ENCODE data around the gene CTNNBIP1.

CTNNBIP1 gene

DNA sequence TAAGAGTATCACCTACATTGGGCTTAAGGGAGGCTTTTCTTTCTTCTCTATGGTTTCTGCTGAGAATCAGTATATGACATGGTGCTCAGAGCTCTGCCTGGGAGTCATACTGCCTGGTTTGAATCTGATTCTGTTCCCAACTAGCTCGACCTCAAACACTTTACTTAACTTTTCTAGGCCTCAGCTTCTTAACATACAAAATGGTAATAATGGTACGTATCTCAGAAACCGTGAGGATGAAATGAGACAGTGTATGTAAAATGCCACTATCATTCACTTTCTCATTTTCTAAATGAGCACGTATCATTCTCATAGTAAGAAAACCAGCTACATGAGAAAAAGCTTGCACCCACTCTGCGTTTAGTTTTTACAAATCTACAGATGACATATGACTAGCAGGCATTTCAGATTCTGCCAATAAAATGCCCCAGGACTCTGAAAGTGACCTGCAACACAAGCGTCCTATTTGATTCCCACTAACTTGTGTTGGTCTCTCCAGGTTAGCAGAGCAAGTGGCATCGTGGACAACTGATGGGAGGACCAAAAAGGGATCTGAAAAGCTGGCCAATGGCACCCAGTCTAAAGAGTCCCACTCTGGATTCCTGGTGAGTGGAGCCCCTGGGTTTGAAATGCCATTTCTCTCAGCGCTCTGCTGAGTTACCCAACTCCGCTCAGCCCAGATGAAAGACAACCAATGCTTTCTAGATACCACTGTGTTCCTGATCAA lies 6.1 kb downstream of the CTNNBIP1 start:
- DNase-seq: no peak

DNA sequence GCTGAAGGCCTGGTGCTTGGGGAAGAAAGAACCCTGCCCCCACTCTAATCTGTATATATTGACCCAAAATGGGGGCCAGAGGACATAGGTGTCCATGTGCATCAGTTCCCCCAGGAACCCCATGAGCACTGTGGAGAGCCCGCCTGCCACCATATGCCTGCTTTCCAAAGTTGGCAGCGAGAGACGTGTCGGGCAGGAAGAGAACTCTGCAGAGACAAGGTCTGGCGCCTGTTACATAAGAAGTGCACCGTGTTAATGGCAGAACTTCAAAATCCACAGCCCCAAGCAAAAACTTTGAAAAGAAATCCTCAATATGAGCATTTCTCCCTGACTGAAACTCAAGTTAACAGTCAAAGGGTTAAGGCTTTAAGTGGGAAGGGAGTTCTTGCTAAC lies 8.0 kb downstream of the CTNNBIP1 start:
- DNase-seq: no peak

DNA sequence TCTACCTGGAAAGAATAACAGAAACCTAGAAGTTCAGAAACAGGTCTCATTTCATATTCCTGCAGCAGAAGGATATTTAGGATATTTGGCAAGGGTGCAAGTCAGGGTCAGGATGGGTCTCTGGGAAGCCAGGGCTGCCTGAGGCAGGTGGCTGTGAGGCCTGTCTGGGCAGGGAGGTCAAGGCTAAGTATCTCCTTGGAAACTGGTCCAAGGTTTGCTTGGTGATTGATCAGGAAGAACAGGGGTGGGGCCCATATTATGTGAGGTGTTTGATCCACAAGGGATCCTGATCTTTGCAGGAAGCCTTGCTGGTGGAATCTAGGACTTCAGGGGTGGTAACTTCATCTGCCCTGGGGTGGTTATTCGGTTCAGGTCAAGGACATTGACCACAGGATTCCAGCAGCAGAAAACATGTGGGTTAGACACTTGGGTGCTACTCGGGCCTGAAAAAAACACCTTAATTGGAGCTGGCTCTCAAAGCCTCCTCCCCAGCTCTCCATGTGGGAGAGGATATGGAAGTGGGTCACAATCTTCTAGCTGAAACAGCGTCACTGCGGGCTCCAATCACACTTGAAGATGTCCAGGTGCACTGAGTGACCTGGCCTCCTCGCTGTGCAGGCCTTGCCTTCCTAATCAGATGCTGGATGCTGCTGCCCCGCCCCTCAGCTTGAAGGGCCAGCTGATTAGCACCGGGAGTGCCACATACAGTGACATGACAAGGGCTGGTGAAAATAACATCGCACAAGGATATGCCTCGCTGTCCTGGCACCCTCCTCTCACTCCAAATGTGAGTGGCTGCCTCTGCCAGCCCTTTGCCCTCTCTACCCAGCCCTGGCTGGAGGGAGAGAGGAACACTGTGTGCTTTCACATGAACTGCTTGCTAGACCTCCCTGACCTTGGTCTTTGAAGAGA lies 8.7 kb downstream of the CTNNBIP1 start:
- DNase-seq: no peak

DNA sequence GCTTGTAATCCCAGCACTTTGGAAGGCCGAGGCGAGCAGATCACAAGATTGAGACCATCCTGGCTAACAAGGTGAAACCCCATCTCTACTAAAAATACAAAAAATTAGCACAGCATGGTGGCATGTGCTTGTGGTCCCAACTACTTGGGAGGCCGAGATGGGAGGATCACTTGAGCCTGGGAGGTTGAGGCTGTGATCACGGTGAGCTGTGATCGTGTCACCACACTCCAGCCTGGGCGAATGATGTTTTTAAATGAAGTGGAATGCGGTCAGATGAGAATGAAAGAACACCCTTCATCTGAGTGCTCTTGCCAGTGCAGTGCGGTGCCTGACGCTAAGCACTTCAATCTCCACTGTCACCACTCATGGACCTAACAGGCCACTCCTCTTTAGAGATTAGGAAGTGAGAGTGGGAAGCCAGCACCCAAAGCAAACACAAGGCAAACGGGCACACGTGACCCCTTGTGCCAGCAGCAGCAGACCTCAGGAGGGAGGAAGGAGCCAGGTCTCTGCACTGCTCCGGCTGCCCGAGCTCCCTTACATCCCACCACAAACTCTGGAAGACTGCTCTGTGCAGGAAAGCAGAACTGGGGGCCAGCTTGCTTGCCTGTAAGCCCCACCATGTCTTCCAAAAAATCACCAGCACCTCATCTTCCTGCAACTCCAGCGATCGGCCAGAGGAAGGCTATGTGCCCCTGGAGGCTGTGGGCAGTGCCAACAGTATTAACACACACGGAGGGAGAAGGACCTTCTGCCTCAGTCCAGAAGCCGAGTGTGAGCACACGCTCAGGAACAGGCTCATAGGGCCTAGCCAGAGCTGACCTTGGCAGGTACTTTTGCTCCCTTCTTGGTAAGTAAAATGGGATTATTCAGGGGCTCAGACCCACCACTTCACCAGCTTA lies 9.7 kb downstream of the CTNNBIP1 start:
- DNase-seq: peak; percentile 37

DNA sequence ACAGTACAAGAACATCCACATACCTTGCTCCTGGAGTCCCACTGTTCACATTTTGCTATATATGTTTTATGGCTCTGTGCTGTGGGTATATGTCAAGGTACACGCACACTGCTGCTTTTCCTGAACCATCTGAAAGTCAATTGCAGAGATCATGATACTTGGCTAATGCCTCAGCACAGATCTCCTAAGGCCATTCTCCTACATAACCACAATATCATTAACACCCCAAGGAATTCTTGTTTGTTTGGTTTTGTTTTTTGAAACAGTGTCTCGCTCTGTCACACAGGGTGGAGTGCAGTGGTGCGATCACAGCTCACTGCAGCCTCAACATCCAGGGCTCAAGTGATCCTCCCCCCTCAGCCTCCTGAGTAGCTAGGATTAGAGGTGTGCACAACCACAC lies 16.0 kb downstream of the CTNNBIP1 start:
- no peak for DNase-seq

DNA sequence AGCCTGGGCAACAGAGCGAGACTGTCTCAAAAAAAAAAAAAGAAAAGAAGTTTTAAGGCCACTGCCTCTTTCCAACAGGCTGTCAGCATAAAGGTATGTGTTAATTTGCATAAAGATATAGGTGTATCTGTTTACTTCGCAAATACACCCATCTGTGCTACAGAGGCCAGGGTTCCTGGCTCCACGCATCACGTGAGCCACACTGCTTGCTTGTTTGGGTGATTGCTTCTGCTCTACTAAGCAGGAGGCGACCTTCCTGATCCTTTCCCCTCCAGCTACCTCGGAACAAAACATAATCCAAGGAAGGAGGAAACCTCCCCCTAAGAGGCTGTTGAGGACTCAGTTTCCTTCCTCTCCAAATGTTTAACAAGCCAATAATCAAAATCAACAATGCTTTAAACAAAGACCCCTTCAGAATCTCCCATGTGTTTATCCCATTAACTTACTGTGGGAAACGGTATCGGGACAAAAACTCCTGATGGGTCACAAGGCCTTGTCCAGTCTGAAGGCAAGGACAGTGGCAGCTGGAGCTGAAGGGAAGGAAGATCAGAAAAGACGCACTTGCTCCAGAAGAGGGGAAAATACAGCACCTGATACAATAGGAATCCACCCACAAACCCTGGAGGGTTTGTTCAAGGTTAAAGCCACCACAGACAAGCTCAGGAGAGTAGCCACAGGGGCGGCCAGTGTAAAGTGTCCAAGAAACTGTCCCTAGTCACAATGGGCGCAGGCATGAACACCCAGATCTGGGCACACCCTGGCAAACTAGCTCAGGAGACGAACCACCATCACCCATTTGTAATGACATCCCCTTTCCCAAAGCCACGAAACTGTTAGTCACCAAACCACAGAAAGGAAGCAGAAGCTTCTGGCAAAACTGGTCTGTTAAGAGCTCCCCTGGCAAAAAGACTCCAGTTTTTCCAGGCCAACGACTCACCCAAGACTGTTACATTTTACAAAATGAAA lies 17.2 kb downstream of the CTNNBIP1 start:
- DNase-seq: no peak

DNA sequence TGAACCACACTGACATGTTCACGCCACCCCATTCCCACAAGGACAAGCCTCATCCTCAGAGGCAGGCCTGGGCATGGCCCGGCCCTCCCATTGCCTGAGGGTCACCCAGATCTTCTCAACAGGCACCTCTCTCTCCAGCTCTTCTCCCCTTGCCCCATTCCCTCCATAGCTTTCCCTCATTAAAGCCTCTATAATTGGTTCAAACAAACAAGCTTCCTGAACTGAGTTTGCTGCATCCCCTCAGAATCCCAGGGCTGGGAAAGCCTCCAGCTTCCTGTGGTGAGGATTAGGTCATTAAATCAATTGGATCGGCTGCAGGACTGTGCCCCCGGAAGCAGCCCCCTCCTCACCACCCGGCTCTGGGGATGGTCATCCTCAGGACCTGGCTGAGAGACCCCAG lies 18.9 kb downstream of the CTNNBIP1 start:
- no peak for DNase-seq

DNA sequence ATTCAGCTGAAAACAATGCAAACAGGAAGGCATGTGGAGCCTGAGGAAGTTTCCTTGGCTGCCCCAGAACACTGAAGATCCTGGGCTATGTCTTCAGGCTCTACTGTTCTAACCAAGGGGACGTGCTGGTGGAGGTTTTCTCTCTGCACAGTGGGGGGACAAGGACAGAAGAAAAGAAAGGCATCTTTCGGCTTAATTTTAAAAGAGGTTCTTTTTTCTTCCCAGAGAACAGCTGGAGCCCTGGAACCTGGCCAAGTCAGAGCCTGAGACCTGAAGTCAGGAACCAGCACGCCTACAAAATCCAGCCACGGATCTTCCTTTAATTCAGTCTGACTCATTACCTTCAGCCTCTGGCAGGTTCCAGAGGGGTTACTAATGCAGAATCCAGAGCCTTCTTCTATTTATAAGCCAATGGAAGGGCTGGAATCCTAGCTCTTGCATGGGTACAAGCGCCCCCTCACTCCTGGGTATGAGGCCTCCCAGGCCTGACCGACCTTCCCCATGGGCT lies 19.8 kb downstream of the CTNNBIP1 start:
- DNase-seq: no peak

DNA sequence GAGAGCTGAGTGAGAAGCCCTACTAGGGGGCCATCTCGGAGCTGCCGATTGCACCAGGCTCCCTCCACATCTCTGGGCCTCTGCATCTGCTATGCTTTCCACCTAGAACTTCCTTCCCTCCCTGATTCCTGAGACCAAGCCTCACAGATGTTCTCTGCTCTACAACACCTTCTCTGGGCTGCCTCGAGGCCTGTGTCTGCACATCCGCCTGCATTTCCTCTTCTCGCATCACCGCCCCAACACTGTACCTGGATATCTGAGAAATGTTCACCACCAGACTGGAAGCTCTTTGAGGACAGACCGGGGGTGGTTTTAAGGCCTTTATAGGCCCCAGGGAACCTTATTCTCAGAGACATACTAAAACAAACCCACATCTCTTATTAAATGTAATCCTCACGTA lies 20.7 kb downstream of the CTNNBIP1 start:
- DNase-seq: no peak

DNA sequence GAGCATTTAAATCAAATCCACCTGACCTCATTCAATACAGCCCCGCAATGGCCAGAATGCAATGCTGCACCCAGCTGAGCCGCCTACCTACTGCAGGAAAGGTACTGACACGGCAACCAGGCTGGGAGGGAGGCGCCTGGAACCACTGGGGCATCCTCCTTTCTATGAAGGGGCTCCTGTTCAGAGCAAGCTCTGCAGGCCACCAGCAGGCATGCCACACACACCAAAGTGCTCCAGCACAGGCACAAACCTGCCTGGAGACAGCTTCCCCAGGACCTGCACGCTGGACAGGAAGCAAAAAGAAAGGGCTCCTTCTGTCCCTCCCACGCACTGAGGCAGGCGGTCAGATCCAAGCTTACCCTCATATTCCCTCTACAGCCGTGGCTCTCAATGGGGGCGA lies 21.2 kb downstream of the CTNNBIP1 start:
- no peak for DNase-seq

DNA sequence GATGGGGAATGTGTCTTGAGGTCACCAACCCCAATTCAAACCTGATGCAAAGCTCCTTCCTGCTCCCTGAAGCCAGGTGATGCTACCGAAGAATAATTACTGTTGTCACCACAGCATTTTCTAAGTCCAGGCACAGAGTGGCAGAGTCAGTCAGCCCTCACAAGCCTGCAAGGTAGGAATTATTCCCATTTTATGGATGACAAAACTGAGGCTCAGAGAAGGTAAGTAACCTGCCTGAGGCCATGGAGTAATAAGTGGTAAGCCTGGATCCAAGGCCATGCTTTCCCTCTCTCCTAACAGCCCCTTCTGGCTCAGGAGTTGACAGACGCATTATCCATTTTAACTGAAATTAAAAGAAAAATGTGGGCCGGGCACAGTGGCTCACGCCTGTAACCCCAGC lies 23.0 kb downstream of the CTNNBIP1 start:
- no peak for DNase-seq

DNA sequence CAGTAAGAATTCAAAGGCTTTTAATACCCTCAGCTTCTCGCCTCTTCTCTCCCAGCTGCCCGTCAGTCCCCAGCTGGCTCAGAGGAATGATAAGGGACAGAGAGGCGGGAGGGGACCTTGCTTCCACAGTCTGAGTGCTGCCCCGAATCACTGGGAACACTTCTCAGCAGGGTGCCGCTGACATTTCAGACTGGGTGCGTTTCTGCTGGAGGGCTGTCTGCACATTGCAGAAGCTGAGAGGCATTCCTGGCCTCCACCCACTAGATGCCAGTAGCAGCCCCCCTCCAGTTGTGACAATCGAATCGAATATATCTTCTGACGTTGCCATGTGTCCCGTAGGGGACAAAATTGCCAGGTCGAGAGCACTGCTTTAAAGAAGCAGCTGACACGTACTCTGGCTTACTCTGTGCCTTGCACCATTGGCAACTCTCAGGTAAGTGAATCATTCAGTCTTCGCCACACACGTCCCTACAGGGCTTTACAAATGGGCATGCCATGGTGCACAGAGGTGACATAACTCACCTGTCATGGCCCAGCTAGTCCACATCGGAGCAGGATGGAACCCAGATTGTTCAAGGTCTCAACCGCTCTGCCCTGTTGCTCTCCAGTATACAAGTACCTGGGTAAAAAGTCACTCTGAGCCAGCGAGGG lies 23.9 kb downstream of the CTNNBIP1 start:
- no peak for DNase-seq

DNA sequence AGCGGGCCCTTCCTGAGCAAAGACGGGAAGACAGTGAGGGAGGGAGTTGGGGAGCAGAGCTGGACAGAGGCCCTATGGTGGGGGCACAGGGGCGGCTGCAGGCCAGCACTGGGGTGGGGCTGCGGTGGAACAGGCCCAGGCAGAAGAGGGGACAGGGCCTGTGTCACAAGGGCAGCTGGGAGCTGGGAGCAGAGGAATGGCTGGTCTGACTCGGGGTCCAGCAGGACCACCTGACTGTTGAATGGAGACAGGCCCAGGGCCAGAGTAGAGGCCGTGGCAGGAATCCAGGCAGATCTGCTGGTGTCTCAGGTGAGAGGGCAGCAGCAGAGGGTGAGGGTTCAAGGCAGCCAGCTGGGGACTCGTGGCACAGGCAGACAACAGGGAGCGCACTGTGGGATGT lies 25.3 kb downstream of the CTNNBIP1 start:
- no peak for DNase-seq

DNA sequence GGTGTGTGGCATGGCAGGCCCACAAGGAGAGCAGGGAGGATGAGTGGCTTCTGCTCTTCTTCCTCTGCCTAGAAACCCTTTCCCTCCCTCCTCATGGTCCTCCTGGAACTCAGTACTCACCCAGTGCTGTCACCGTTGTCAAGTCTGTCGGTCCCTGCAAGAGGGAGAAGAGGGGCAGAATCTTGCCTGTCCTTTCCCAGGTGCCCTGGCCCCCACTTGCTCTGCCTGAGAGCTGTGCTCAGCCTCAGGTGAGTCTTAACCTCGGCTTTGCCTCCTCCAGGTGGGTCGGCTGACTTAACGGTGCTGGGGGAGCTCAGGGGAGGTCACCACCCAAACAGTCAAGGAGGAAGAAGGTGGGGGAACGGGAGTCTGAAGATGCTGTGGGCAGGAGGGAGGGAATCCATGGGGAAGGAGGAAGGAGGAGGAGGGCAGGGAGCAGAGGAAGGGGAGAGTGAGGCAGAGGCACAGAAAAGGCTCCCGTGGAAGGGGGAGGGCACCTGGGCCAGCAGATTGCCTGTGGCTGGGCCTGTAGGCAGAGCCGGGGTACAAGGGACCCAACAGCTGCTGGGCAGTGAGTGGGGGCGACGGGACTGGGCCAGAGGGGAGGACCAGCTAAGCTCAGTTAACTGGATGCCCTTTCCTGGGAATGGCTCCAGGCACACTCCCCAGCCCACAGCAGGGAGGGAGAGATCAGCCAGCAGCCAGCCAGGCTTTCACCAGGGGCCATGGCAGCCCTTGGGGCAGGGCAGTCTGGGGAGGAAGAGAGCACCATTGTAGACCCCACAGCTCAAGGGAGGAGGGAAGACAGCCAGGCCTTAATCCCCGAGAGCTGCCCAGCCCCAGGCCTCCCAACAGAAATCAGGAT lies 26.3 kb downstream of the CTNNBIP1 start:
- no peak for DNase-seq

DNA sequence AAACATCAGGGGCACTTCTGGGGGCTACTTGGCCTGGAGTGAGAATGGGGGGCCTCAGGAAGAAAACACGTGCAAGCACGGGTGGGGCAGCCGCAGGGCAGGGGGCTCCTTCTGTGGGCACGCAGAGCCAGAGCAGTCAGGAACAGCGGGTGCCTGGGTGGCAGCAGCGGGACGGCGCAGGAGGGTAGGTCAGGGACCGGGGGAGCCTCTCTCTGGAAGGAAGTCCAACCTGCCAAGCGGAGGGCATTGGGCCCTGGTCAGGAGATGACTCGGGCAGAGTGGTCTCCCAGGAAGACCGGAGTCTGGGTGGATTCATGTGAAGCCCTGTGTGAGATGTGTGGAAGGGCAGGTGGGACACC lies 27.1 kb downstream of the CTNNBIP1 start:
- DNase-seq: no peak

DNA sequence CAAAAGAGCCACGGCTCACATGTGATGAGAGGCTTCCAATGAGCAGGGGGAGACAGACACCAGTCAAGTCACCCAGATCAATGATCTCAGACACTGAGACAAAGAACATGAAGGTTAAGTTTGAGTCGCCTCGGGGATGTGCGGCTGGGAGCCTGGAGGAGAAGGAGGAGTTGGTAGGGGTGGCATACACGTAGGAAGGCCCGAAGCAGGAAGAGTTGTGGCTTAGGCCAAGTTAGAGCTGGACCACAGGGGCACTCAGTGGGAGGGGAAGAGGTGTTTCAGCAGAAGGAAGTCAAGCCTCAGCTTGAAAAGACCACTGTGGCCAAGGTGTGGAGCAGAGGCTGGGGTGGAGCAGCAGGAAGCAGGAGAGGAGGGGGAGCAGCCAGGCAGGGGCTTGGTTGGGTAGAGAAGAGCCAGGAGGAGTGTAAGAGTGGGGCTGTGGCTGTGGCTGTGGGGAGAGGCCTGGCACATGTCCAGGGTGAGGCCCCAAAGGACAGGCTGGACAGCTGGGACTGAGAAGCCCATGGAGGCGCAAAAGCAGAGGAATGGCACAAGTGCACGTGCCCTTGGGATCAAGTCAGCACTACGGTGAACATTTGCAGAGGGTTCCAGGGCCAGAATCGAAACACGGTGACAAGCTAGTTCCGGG lies 27.6 kb downstream of the CTNNBIP1 start:
- DNase-seq: no peak

DNA sequence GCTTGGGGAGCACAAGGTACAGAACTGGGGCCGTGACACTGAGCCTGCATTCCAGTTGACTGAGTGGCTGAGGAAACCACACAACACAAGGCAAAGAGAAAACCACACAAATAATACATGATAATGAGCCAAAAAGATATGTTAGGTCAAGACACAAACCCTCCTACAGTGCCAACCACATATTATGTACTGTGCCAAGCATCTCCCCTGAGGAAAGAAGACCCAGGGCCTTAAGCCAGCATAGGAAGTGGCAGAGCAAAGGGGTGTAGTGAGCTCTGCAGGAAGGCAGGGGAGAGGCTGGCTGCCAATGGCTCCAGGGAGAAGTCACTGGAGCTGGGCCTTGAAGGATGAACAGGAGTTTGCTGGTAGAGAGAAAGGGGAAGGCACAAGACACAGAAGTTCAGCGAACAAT lies 28.2 kb downstream of the CTNNBIP1 start:
- no peak for DNase-seq

DNA sequence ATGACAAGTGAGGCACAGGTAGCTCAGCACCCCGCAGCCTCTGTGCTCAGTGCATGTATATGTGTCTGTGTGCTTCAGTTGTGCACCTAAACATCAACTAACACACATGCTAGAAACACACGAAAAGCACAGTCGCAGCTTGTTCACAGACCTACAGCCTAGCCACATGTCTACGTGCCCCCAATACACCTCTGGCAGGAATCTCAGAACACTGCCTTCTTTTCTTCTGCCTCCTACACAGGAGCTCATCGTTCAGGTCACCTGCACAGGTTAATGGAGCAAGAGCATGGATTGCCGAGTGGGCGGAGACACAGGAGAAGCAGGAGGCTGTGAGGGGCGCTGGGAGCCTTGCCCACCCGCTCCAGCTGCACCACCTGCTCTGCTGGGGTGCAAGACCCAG lies 31.7 kb downstream of the CTNNBIP1 start:
- DNase-seq: no peak

DNA sequence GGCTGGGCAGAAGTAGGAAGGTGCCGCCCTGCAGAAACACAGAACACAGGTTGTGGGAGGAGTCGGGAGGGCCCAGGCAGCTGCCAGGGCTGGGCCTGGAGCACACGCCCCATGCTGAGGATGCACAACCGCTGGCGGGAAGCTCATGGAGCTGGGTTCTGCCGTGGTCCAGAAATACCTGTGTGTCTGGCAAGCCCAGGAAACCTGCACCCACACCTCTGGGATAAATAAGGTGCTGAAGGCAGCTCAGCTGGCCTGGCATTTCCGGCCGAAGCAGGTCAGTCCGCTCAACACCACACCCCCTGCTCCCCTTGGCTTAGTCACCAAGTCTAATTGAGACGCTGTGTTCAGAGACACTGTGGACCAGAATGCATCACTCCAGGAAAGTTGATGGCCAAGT lies 32.1 kb downstream of the CTNNBIP1 start:
- no peak for DNase-seq

DNA sequence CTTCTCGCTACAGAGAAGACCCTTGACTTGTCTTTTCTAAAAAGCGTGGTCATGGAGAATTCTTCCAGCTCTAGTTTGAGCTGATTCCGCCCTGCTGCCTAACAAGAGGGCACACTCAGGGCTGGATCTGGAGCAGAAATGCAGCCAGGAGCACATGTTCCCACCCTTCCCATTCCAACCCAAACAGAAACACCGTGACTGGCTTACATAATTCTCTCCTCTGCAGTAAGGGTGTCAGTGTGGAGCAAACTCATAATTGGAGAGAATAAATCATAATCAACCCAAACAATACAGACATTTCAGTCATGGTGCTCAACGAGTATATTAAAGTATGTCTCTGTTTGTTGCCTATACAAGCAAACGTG lies 34.5 kb downstream of the CTNNBIP1 start:
- DNase-seq: no peak

Data from NCI-H774 (cell line).